GM12892 (cell line): ENCODE results near the gene LRRC46.

Experiments used
- POLR2A ChIP-seq: IDR thresholded peaks from 2 replicates; pipeline ENCODE4 v1.6.1; 2011; ENCODE audit warnings: low read depth, low read length, control low read depth
- TAF1 ChIP-seq: IDR thresholded peaks from 2 replicates; pipeline ENCODE4 v1.6.1; 2011; ENCODE audit warnings: low read depth, mild to moderate bottlenecking, control low read depth, low read length, borderline replicate concordance

GRCh38 chr17:47816111-47816735, 15.2 kb upstream of the LRRC46 start:
- TF ChIP-seq POLR2A, result no peak
- TF ChIP-seq TAF1, result no peak
